ENCODE measurements around the gene PRKAR1B.

Gene PRKAR1B

DNA sequence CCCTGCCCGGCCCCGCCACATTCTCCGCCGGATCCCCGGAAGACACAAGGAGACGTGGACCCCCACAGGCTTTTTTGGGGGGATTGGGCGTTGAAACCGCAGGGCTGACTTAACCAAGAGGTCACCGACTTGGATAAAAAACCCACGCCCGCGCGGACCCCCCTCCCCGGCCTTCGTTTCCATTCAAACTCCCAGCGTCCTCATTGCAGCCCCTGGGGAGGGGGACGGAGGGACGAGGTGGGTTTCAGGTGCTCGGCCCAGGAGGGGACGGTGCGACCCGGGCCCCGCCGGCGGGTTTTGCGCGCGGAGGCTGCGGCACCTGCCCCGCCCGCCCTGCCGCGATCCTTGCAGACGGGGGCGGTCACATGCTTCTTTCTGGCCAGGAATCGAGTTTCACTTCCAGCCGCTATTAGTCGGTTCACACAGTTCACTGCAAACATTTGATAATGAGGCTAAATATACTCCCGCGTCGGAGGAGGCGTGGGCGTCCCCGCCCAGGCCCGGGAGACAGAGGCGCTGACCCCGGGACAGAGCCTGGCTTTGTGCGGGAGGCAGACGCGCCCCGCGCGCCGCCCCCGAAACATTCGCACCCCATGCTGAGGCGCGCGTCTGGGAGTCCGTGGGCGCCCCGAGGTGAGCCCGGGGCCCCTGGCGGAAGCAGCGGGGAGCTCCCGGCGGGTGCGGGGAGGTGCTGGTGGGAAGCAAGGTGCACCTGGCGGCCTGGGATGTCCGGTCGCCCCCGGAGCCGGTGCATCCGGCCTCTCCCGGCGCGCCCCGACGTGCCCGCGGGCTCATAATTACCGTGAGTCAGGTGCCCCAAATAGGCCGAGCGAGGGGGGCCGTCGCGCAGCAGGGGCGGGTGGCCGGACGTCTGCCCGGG is 204.8 kb downstream of the PRKAR1B start:
- DNase-seq (ENCODE audit: low spot score), result no peak

DNA sequence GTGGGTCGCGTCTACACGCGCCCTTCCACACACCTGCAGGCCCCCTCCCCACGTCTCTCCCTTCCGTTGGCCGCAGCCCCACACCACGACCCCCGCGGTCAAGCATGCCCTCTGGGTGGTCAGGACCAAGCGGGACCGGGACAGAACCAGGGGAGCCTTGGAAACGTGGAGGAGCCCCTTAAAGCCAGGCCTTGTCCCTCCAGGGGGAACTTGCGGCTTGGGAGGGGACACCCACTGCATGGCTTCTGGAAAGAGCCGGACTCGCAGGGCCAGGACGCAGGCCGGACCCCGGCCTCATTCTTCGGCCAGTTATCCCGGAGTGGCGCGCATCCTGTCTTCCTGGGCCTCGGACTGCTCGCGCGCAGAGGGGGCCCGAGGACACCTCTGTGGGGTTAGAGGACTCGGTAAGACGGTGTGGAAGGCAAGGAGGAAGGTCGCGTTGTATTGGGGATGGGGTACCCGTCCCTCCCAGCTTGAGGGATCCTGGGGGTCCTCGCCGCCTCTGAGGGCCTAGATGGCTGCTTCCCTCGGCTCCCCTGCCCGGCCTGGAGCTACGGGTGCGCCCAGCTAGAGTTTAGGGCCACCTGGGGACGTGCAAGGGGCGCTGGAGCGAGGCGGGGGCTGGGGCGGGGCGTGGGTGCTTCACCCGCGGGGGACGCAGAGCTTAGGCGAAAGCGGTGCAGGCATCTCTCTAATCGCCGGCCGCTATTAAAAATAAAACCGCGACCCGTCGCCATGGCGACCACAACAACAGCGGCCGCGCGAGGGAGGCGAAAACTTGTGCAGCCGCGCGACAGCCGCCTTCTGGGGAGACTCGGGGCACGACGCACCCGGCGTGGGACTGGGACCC is 205.6 kb downstream of the PRKAR1B start:
- no peak for DNase-seq (ENCODE audit: low spot score)

DNA sequence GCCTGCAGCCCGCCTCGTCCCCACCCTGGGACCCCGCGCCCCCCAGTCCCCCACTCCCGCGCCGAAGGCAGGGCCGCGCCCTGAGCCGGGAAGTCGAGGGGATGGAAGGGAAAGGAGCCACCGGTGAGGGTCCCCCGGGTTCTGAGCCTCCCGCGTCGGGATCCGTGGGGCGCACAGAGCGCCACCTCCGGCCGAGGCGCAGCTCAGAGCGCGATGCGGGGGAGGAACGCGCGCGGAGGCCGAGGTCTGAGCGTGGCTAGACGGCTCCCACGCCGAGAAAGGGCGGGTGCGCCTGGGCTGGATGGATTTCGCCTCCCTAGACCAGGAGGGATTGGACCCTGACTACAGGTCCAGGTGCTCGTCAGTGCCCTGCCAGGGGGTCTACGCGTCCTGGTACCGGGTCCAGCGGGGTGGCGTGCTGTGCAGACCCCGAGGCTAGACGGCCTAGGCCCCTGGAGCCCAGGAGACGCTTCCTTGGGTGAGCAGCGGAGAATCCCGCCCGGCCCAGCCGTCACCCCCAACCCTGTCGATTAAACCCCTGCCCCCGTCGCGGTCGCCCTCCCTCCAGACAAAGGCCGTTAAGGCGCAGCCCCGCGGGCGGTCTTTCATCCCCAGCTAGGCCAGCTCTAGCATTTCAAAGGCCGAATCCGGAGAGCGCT is 206.4 kb downstream of the PRKAR1B start:
- DNase-seq (ENCODE audit: low spot score), result no peak

DNA sequence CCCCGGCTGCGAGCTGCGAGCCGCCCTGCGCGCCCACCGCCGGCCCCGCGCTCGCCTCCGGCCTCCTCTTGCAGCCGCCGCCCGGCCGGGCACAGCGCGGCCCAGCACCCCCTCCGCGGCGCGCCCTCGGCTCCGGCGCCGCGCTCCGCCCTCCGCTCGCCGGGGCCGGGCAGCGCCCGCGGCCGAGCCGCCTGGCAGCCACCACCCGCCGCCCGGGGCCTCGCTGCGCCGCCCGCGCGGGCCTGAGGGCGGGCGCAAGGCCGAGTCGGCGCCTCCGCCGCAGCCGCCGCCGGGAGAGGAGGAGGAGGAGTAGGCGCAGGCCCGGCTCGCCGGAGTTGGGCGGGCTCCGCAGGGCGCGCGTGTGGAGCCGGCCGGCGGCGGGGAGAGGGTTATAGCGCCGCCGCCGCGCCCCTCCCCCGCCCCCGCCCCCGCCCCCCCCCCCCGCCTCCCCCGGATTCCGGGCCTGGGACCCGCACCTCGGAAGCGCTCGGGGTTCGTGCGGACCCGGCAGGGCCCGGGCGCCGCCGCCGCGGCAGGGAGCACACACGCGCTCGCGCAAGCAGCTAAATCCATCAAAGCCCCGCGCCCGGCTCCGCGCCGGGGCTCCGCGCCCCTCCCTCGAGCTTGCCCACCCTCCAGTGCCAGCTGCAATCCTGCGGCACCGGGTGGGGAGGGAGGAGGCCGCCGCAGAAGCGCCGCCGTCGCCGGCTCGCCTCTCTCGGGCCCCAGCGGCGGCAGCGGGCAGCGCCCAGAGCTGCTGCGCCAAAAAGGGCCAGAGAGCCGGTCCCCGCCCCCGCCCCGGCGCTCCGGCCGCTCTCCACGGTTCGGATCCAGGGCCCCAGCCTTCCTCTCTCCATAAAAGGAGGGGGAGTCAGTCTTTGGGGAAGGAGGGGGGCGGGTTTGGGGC is 207.3 kb downstream of the PRKAR1B start, which contains the start of gene PDGFA:
Gene PDGFA (minus strand): TSS at position 363 of the 907 bp plus-strand sequence. CDS start 845 bp downstream, outside the sequence.
- no peak for DNase-seq (ENCODE audit: low spot score)

DNA sequence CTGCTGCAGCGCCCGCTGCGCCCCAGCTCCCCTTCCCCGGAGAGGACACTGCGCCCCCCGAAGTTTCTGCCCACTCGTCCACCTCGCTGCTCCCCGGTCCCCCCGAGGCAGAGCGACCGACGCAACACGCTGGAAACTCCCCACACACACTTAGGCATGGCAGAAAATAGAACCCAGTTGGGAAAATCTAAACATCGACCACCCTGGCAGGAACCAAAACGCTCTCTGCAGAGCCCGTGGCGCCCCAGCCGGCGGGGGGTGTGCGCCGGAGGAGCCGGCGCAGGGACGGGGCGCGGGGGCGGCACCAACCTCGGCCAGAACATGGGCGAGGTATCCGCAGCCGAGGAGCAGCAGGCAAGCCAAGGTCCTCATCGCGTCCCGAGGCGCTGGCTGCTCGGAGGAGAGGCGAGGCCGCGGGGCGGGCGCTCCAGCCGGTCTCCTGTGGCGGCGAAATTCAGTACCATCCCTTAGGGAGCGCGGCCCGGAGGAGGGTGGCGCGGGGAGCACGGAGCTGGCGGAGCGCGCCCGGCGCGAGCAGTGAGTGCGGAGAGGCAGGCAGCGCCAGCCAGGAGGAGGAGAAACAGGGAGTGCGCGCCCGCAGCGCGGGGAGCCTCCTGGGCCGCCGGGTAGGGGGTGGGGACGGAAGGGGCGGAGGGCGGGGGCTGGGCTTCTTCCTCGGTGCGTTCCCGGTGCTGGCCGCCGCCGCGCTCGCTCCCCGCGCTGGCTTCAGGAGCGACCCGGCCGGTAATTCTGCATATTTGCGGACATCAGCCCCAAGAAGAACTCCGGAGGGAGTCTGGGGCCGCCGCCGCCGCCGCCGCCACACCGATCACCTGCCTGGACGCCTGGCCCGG is 208.2 kb downstream of the PRKAR1B start:
- DNase-seq (ENCODE audit: low spot score), result peak; percentile 48

DNA sequence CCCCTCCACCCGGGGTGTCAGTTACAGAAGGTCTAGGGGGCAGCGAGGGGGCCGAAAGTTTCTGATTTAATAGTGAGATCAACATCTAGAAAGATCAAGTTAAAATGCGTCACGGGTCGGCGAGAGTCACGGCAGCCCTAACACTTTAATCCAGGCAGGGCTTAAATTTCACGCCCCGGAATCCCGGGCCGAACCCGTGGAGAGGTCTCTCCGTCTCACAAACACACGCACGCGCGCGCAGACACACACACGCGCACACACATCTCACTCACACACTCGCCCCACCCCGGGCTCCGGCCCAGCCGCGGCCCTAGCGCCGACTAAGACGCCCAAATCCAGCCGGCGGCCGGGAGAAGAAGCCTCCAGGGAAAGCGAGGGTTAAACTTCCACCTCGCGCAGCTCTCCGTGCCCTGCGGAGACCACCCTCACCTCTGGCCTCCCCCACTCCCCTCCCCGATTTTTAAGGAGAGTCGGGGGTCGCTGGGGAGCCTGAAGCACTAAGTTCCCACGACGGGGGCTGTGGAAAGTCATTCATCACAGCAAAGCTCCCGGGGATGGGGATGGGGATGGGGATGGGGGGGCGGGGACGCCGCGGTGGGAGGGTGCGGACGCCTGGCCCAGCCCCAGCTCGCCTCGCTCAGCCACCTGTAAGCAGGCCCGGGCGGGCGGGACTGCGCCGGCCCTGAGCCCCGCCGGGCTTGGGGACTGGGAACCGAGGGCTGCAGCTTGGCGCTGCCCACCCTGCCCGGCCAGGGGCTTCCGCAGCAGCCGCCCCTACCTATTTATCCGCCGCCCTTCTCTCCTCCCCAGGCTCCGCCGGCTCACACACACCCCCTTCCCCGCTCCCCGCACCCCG is 209.1 kb downstream of the PRKAR1B start:
- no peak for DNase-seq (ENCODE audit: low spot score)

DNA sequence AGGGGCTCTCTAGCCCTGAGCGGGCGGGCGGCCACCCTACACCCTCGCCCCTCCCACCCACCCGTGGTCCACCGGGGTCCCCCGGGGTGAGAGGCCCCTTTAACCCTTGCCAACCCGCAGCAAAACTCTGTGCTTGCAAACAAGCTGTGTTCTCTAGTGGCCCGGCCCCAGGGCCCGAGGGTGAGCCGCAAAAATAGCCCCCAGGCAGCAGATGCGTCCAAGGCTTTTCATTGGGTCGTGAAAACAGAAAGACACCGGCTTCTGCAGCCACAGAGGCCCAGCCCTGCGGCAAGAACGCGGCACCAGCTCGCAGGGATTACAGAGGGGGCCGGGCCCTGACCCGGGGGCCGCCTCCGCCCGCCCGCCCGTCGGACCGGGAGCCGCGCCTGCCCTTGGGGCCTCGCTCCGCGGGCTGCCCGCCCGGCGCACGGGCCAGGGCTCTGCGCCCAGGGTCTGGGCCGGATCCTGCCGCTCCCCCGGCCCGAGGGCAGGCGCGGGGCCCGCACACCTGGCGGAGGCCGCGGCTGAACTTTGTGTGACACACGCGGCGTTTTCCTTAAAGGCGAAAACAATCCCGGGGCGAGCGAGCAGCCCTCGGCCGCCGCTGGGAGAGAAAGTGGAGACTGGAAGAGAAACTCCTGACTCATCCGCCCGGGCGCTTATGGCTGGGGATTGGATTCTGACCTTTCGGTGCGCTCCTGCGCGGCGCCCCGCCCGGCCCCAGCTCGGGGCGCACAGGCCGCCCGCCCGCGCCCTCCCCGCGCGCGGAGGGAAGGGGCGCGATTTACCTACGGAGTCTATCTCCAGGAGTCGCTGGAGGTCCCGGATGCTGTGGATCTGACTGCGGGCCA is 210.2 kb downstream of the PRKAR1B start:
- DNase-seq (ENCODE audit: low spot score), result no peak

DNA sequence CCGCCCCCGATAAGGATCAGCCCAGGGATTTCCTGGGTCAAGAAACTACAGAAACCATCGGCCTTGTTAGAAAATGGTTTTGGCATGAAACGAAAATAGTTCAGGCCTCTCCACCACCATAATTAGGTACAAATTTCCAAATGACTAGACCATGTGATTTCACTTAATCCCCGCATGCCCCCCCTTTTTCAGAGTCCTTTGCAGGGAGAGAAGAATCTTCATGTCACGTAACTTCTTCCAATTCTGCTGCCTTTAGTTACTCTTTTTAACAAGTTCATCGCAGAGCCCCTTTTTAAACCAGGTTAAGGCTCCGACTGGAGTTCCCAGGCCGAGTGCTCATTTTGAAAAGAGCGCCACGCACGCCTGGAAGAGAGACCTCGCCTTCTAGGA is 210.9 kb downstream of the PRKAR1B start:
- no peak for DNase-seq (ENCODE audit: low spot score)

DNA sequence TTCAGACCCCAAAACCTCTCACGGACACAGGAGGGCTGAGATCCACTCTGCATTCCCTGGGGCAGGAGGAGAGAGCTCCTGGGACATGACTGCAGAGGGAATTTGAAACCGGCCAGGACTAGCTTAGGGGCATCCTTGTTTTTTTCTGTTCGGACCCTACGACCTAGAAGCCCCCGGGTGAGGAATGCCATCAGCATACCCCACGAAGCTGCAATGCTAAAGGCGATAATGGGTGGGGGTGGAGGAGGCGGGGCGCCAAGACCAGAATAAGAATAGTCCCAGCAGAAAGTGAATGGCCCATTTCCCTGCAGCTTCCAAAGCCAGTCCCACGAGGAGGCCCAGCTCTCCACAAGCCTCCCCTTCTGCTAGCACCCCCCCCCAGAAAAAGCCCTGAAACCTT is 211.5 kb downstream of the PRKAR1B start:
- DNase-seq (ENCODE audit: low spot score), result no peak

DNA sequence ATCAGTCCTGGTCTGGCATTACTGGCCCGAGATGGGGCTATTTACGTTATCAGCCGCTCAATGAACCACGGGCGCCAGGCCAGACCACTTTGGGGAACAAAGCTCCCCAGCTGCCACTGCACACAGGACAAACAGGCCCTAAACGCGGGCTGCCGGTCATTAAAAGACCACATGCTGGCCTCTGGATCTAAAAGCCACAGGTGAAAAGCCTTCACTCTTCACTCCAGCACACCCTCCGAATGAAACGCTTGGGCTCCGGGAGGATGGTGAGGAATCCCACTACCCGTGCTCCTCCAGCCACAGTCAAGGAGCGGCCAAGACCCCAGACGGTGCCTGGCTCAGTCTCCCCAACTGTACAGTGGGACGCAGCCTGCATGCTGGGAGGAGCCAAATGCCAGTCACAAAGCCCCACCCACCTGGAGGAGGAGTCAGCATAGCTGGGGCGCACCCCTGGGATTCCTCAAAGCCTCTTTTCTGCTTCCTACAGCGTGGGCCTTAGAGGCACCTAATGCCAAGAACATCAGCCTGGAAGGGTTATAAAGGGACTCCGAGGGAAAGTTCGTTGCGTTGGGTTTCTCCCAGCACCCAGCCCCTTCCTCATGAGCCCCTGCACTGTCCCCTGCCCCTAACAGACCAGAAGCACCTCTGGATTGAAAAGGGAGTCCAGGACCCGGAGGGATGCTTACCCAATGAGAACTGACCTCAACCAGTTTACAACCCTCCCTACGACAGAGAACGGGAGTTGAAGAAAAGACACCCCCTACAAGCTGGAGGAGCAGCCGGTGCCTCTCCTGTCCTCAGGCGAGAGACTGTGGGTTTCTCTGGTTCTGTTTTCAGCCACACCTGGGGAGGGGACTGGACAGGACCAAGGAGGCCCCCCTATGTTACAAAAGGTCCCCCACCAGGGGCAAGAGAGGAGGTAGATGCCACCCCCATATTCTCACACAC is 212.2 kb downstream of the PRKAR1B start:
- no peak for DNase-seq (ENCODE audit: low spot score)

DNA sequence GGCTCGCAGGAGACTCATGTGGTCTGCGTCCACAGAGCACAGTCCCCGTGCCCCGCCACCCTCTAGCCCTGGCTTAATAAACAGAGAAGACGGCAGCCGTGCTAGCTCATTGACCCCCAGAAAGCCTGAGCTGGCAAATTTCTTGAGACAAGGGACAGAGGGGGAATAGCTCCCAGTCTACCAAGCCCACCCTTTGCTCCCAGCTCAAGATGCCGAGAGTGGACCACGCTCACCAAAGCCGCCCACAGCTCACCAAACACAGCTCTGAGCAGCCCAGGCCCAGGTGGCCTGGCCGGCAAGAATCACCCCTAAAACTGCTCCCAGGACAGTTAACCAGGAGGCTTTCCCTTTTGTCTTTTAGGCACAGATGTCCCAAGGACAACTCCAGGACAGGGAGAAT is 212.8 kb downstream of the PRKAR1B start:
- DNase-seq (ENCODE audit: low spot score), result no peak

DNA sequence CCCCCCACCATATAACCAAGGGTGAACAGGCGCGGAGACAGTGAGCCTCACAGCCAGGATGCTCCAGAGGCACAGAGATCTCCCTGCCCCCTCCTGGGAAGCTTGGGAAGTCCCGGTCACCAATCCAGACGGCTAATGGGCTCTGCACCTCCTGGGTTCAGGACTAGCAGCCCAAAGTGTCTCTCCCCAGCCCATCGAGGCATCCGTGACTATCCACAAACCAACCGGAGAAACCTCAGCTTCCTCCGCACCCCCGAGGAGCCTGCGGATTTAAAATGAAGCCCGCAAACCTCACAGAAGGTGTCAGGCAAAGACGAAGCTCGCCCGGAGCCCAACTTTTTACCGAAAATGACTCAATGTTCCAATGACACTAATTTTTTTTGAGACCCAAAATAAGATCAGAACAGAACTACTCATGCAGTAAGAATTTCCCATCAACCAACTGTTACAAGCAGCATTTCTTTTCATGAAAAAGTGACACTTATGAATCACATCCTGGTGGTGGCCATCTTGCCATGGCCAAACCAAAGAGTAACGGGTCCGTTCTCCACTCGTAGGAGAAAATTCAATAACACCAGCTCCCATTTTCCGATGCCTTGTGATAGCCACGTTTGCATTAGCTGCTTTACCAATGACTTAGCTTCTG is 213.4 kb downstream of the PRKAR1B start:
- DNase-seq (ENCODE audit: low spot score), result no peak

DNA sequence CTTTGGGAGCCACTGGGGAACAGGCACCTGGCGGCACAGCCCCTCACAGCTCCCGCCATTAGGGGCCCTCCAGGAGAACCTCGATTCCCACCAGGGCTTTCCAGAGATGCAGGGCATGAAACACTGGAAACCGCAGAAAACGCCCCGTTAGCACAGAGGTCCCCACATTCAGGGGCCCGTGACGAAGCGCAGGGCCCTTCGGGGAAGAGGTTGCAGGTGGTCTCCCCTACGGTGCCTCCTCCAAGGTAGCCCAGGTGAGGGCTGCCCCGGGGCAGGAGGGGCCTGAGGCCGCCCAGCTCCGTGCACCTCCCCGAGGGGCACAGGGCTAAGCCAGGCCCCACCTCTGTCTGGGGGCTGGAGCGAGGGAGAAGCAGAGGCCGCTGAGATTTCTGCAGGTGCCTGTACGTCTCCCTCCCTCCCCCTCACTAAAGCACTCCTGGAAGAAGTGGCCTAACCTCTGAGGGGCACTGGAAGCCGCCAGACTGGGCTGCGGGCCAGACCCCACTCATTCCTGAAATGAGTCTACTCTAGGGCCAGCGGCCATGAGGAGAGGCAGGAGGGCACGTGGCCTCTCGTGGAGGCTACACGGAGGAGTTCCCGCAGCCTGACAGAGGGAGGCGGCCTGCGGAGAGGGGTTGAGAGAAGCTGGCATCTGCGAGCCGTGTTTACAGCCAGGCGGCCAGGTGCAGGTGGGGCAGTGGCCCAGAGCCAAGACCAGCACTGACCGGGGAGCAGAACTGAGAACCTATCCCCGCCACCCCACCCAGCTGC is 214.4 kb downstream of the PRKAR1B start:
- no peak for DNase-seq (ENCODE audit: low spot score)

DNA sequence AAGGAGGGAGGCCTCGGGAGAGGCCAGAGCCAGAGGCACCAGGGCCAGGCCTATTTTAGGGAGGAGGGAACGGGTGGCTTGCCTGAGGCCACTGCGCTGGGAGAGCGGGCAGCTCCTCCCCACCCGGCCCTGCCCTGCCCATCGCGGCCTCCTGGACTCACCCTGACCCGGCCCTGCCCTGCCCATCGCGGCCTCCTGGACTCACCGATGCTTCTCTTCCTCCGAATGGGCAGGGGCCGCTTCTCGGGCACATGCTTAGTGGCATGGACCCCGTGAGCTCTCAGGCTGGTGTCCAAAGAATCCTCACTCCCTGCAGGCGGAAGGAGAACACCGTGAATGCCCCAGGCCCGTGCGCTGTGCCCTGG is 215.0 kb downstream of the PRKAR1B start:
- no peak for DNase-seq (ENCODE audit: low spot score)

DNA sequence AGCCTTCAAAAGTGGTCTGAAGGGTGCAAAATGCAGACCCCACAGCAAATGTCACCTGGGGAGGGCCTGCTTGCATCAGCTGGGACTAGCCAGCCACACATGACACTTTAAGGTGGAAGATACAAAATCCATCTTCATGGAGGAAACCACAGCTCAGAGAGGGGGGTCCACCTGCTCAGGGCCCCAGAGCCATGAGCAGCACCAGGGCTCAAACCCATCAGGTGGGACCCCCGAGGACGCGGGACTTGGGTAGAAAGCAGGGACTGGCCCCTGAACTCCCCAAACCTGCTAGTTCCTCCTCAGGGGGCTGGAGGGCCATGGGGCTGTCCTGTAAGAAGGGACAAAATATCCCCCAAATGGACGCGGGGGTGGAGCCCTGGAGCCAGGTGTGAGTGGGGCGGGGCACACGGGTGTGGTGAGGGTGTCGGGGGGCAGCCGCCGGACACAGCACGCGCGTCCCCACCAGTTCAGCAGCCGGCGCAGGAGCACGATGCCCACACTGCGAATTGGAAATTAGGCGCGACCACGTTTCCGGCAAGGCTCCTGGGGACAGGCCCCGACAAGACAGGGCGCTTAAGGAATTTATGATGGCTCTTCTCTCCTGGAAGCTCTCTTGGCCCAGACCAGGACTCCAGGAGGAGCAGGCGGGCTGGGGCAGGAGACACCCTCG is 215.5 kb downstream of the PRKAR1B start:
- DNase-seq (ENCODE audit: low spot score), result no peak

Measured in SK-N-DZ (cell line).